Tongue (tissue), 2 donors: Measurements from ENCODE around the gene SHROOM3. TPM values are rescaled to one million over a fixed set of nuclear protein-coding genes. Genes with fewer than 3 reads are reported as not detected.

ENCODE experiments used
- DNase-seq: peaks from one replicate; pipeline ENCODE4 v3.0.0-alpha.2; 2015
- total RNA-seq: library from RNA; depleted of rRNA; stranded (reverse); fragments of >200 nt; gene quantifications from one replicate; pipeline ENCODE4 v1.2.3, GENCODE V29; 2014

SHROOM3 gene
- total RNA-seq, 1 donor from 2014 or later, result 17.5 TPM

DNA sequence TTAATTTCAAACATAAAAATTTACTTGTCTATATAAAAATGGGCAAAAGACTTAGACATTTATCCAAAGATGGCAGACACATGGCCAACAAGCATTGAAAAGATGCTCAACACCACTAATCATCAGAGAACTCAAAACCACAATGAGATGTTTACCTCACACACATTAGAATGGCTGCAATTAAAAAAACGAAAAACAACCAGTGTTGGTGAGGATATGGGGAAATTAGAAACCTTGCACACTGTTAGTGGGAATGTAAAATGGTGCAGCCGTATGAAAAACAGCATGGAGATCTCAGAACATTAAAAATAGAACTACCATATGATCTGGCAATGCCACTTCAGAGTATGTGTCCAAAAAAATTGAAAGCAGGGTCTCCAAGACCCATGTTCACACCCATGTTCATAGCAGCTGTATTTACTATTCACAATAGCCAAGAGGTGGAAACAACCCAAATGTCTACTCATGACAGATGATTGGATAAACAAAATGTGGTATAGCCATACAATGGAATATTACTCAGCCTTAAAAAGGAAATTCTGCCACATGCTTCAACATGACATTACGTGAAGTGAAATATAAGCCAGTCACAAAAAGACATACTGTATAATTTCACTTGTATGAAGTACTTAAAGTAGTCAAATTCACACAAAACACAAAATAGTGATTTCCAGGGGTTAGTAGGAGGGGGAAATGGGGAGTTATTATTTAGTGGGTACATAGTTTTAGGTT, 316.7 kb downstream of the SHROOM3 start:
- no peak for DNase-seq

DNA sequence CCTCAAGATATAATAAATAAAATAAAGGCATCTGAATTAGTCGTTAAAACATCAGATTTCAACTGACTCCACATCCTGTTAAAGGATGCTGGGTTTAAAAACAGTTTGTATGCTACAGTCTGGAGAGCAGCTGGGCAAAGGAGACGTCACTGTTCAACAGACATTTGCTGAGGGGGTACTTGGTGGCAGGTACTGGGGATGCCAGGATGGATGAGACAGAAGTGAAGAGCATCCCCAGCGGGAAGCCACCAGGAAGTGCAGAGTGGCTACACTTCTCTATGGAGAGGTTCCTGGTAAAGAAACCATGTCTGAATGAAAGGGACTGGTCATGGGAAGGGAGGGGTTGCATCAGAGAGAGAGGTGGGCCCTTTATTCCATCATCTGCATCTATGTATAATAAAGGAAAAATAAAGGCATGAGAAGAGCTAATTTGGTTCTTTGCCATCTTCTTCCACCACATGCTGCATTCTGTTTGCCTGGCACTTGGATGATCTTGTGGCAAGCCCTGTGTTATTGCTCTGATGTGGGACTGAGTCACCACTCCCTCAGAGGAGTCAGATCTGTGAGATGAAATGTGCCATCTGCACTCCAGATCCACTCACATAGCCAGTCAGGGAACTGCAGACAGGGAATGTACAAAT, 318.0 kb downstream of the SHROOM3 start:
- peak; percentile 78 for DNase-seq

DNA sequence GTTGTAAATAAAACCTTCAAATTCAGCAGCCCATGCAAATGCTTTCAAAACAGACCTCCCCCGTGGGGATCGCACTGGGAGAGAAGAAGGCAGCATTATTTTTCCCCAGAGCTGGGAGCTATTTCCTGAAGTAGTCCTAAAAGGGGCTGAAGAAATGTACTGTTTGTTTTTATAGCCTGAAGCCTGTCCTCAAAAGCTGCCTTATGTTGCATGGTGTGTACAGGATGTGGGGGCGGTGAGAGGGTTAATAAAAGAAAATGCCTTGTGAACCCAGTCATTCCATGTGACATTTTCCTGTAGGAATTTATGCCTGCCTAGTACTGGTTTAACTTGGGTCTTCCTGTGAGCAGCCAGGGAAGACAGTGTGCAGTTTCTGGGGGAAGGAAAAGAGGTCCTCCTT, 318.8 kb downstream of the SHROOM3 start:
- no peak for DNase-seq

DNA sequence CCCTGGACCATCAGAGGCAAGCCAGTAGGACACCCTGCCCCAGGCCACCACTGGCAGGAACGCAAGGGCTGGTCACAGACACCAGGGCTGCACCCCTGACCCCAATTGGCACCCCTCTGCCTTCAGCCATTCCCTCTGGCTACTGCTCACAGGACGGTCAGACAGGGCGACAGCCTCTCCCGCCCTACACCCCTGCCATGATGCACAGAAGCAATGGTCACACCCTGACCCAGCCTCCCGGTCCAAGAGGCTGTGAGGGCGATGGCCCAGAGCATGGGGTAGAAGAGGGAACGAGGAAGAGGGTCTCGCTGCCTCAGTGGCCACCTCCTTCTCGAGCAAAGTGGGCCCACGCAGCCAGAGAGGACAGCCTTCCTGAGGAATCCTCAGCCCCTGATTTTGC, 319.4 kb downstream of the SHROOM3 start:
- no peak for DNase-seq

DNA sequence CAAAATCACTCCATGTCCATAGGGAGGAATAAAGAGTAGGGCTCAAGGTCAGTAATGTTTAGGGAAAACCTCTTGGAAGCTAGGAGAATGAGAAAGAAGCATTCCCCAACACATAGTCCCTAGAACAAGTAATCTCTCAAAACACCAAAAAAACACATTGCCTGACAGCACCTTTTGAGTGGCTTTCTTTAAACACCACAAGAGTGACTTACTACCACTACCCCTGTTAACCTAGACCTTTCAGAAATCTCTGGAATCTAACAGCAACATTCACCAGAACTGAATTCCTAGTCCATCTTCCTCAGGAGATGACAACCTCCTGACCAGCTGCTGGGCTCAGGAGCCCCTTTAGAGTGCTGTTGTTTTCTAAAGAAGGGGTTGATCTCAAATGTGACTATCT, 320.7 kb downstream of the SHROOM3 start:
- DNase-seq, result no peak

DNA sequence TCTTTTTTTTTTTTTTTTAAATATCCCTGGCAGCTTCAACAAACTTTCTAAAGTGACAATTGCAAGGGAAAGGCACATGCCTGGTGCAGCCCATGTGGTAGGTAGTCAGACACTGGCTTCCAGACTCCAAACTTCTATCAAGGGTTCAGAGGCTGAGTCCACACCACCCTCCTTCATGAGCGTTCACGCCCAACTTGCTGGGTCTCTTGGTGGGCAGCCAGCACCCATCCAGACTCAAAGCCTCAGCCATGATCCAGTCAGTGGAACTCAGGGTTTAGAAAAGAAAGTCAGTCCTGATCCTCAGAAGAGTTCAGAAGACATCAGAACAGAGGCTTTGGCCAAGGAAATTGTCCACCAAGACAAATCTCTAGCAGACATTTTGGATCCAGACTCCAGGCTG, 321.4 kb downstream of the SHROOM3 start:
- no peak for DNase-seq

DNA sequence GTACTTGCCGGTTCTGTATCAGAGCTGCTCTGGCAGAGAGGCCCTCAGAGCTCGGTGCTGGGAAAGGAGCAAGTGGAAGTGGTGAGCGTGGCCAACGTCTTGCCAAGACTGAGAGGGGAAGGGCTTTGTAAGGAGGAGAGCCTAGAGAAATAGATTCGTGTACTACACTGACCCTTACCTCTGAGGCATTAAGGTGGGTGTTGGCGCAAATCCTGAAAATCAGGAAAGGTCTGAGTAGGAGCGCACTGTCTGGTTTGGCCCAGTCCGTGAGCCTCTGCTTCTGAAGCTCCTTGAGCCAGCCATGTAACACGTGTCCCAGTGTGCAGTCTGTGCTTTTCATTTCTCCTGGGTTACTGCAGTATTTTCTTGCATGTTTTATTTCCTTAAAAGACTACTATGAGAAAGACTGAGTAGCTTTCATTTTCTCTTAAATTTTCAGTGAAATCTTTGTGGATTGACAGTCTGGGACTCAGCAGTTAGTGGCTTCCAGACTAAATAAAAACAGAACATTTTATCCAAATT, 322.4 kb downstream of the SHROOM3 start:
- DNase-seq, result no peak

DNA sequence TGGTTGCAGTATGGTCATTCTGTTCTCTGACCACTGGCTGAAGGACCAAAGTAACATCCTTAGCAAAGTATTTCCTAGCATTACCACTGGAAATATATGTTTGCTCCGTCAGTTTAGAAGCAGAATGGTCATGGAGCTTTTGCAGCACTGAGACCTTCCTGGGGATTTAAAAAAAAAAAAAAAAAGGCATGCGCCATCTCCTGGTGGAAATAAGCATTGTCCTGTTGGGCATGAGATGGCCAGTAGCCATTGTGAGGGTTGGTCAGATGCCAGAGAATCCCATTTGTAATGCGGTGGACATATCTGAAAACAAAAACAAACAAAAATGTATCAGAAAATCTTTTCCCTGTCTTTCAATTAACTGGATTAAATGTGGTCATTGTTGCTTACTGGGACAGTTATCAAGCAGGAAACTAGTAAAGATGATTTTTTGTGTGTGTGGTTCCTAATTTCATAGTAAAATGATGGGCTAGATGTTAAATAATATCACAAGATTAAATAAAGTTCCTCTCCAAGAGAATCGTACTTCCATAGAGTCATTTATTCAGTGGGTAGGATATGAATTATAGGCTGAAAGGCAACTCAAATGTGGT, 323.4 kb downstream of the SHROOM3 start:
- peak; percentile 78 for DNase-seq

DNA sequence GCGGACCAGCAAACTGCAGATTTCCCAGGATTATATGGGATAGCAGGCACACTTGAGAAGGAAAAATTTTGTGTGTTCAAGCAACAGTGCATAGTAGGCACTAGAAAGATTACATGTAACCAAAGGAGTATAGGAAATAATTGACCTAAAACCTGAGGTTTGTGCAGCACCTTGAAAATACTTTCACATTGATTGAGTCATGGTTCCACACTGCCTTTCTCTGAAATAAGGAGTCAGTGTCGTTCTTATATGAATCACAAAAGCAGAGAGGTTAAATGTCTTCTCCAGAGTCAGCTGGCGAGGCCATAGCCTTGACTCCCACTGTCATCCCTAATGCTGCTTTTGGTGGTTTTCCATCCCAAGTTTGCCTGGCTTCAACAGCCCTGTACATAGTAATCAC, 324.0 kb downstream of the SHROOM3 start:
- DNase-seq, result no peak

DNA sequence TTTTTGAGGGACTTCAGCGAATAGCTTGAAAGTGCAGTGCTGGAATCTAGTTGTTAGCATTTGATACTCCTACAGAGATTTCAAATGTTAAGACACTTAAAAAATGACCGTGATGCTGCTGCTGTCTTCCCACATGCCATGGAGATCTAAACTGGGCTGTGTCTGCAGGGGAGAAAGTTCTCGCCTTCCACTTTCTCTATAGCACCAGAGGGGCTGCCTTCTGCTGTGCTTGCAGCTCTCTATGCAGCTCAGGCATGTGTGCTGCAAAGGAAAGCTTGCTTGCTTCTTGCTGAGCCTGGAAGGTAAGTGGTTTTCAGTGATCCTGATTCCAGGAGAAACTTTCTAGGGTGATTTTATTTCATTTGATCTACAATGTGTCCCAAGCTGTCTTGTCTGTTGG, 325.2 kb downstream of the SHROOM3 start:
- no peak for DNase-seq

DNA sequence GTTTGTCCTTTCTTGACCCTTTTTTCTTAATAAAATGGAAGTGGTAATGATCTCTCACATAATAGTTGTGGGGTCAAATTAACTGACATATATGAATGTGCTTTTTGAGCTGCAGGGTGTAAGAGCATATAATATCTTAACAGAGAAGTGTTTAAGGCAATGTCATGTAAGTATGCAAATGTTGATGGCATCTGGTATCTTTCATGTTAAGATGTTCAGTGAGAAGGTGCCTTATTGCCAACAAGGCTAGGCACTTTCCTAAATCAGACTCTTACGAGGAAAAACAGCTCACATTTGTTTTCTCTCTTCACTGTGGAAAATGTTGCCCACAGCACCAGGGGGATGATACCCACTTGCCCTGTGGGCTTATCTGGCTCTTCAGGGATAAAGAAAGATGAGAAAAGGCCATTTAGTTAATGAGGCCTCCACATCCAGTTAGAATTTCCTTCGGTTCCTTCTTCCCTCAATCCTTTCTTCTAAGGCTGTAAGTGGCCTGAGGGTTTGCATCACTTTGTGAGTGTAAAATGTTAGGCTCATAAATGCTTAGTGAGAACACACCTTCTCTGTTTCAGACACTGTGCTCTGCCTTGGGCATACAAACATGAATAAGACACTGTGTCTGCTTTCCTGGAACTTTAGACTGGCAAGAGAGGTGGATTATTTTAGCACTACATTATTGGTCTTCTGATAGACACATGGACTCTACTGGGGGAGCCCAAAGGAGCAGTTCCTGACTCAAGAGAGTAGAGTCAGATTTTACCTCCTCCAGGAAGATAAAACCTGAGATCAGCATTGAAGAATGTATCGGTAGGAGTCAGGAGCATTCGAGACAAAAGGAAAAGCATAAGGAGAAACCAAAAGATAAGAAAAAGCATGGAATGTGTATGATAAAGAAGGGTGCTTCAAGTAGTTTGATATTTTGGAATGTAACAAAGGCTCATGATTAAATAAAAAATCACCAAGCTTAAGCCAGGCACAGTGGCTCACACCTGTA, 327.4 kb downstream of the SHROOM3 start:
- no peak for DNase-seq

DNA sequence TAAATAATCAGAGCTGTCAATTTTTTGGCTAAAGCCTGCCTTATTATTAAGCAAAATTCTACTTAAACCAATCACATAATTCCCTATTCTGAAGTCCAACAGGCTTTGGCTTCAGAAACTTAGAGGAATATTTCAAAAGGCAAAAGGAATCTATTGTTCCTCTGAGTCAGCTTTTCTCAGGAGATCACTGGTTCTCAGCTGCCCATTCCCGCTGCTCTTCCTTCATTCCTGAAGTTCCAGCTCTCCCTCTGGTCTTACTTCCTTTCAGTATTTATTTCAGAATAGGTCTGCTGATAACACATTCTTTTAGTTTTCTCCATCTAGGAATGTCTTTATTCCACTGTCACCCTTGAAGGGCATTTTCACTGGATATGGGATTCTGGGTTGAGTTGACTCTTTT, 329.2 kb downstream of the SHROOM3 start:
- DNase-seq, result no peak

DNA sequence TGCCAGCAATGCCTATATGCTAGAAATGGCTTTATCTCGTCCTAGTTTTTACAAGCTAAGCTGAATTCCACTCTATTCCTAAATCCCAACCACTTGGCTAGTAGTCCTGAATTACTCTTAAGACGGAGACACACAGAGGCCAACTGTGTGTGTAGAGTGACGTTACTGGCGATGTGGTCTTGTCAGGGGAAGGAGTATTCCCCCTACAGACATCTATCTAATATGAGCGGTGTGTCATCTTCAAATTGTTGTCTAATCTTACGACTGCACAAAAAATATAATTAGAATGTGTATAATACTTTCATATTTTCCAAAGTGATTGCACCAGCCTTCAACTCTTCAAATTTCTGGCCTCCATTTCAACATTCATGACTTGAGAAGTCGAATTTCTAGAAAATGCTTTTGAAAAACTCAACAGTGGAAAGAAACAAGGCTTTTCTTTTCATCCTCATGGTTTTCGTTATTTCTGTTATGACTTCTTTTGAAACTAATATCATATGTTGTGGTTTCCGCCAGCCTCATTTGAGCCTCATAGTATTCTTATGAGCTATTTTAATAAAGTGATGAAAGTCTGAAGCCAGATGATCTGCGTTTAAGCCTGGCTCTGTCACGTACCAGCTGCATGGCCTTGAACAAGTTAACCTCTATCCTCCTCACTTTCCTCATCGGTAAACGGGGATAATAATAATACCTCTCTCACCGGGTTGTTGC, 330.6 kb downstream of the SHROOM3 start:
- no peak for DNase-seq

DNA sequence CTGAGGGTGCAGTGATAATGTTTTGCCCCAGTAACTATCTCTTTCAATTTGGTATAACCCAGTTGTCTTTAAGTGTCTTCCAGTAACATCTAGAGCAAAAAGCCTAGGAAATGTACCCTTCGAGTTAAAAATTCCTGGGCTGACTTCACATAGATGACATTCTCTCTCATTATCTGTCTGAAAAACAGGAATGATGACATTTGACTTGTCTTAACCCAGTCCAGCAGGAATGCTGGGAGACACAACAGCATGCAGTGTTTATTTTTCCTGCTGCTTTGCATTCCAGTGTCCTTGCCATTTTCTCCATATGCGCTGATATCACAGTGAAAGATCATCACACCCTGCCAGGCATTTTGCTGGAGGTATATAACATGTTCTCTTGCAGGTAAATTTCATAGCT, 333.0 kb downstream of the SHROOM3 start:
- no peak for DNase-seq

DNA sequence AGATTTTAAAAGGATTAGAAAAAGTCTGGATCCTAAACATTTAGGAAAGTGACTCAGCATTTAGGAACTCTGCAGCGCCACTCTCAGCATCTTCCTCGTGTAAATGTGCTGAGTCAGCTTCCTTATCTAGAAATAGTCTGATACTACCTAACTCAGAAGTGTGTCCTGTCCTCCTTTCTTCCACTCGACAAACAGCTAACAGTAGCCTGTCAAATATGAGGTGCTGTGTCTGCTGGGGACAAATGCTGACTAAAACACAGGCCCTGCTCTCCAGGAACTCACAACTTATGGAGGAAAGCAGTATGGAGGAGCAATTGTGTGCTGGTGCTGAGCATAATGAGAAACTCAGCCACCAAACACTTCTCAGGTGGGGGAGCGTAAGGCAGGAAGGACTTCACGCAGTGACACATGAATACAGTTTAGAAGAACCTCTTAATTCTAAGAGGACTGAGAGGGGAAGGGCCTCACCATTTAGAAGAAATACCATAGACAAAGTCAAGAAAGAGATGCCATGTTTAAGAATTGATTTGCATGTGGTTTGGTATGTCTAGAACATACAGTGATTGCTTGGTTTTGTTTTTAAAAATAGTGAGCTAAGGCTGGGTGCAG, 337.6 kb downstream of the SHROOM3 start:
- no peak for DNase-seq

DNA sequence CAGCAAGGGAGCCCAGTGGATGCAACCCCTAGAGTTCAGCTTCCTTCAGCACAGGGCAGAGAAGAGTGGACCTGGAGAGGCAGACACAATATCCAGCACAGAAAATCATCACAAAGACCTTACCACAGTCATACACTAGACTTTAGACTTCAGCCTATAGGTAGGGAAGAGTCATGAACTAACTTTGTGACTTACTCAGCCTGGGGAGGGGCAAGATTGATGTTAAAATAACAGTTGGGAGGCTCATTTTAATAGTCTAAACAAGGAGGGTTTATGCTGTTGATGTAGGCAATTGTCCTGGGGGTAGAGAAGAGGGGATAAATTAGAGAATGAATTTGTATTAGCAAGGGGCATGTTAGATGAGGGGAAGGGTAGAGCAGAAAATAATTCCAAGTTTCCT, 338.7 kb downstream of the SHROOM3 start:
- DNase-seq, result no peak

DNA sequence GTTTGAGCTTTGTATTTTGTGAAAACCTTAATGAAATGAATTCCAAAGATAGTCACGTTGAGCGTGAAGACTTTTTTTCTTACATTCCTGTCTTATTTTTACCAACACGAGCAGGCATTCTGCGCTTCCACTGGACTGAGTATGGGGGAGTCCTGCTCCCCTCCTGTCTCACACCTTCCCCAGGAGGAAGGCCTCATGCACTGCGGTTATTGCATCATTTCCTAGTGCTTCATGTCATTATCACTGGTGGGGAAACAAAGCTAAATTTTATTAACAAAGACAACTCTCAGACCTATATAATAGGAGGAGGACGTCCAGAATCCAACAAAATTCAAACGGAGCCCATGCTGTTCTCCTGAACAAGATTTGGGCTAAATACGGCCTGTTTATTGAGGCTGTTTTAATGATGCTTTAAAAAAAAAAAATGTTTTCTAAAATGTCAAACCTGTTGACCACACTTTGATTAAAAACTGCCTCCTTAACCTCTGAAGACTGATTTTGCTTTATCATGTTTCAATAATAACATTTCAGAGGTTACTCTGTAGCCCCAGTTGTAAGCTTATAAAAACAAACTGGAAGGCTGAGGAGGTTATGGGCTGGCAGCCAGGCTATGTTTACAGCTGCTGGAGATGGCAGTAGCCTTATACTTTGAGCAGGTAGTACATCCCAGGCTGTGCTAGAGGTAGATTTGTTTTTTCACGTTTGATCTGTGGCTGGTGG, 344.9 kb downstream of the SHROOM3 start:
- DNase-seq, result no peak

DNA sequence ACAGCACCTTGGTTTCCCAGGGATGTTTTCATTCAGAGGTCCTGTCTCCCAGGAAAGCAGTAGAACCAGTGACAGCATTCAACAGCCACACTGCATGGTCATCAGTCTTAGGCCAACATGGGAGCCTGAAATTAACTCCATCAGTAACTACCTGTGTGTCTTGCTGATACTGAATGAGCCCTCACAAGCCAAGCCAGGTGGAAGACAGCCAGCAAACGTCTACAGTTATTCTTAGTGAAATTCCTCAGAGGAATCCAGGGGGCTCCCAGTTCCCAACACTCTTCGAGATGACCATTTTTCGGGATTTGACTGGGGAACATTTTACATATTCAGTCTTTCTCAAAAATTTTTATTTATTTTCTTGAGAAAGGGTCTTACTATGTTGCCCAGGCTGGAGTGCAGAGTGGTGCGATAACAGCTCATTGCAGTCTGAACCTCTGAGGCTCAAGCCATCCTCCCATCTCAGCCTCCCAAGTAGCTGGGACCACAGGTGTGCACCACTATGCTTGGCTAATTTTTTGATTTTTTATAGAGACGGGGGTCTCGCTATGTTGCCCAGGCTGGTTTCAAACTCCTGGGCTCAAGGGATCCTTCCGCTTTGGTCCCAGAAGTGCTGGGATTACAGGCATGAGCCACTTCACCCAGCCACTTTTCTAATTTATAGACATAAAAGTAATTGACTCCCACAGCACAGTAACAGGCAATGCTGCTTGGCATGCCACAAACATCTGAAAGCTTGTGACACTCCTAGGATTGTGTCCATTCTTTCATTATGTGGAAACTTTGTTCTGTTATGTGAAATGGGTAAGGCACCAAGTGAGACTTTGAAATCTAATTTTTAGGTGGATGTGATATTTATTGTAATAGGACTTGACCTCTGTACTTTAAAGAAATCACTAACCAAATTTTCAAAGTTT, 346.0 kb downstream of the SHROOM3 start:
- no peak for DNase-seq
